Astrocyte (in vitro differentiated cells and primary cell): Measurements from ENCODE around the gene RRP9. TPM values are rescaled to one million over a fixed set of nuclear protein-coding genes. Genes with fewer than 3 reads are reported as not detected.

Source experiments
- DNase-seq: peaks from one replicate; pipeline ENCODE4 v3.0.0-alpha.2; 2010; ENCODE audit warnings: low read depth
- FAIRE-seq: peaks from 2 replicates; lab custom pipeline; 2011; peaks lifted over from hg19 to GRCh38; lab: Jason Lieb, UNC
- H2AFZ ChIP-seq: 2 replicates; pipeline ENCODE4 v1.6.0; 2012; ENCODE audit warnings: low read depth, low read length, inconsistent platforms
- H3K27ac ChIP-seq: 2 replicates; pipeline ENCODE4 v1.5.1; 2011; ENCODE audit warnings: low read depth, low read length, inconsistent platforms
- H3K27me3 ChIP-seq: 2 replicates; pipeline ENCODE4 v1.6.0; 2011; ENCODE audit warnings: low read length, inconsistent platforms; ENCODE audit not compliant: insufficient read depth
- H3K36me3 ChIP-seq: 2 replicates; pipeline ENCODE4 v1.5.1; 2011; ENCODE audit warnings: low read length, inconsistent platforms; ENCODE audit not compliant: insufficient read depth
- H3K4me1 ChIP-seq: 2 replicates; pipeline ENCODE4 v1.5.1; 2011; ENCODE audit warnings: low read length, inconsistent platforms; ENCODE audit not compliant: insufficient read depth
- H3K4me2 ChIP-seq: 2 replicates; pipeline ENCODE4 v1.6.0; 2012; ENCODE audit warnings: low read length, inconsistent platforms
- H3K4me3 ChIP-seq: 2 replicates; pipeline ENCODE4 v1.5.1; 2011; ENCODE audit warnings: low read depth, mild to moderate bottlenecking, low read length, inconsistent platforms; ENCODE audit not compliant: insufficient read depth
- H3K79me2 ChIP-seq: 2 replicates; pipeline ENCODE4 v1.6.0; 2012; ENCODE audit warnings: mild to moderate bottlenecking, low read length, inconsistent platforms; ENCODE audit not compliant: insufficient read depth
- H3K9ac ChIP-seq: 2 replicates; pipeline ENCODE4 v1.6.0; 2012; ENCODE audit warnings: mild to moderate bottlenecking, low read length, inconsistent platforms
- H3K9me3 ChIP-seq: 2 replicates; pipeline ENCODE4 v1.5.1; 2012; ENCODE audit warnings: low read depth, mild to moderate bottlenecking, low read length, inconsistent platforms; ENCODE audit not compliant: insufficient read depth
- H4K20me1 ChIP-seq: 2 replicates; pipeline ENCODE4 v1.6.0; 2012; ENCODE audit warnings: low read length, inconsistent platforms; ENCODE audit not compliant: insufficient read depth
- H3K27ac Mint-ChIP-seq: one replicate; pipeline ENCODE4 v1.8.0; 2021; ENCODE audit warnings: mild to moderate bottlenecking, mixed read lengths; ENCODE audit not compliant: unreplicated experiment
- H3K27me3 Mint-ChIP-seq: one replicate; pipeline ENCODE4 v1.8.0; 2021; ENCODE audit warnings: low read depth, mixed read lengths; ENCODE audit not compliant: unreplicated experiment
- H3K36me3 Mint-ChIP-seq: one replicate; pipeline ENCODE4 v1.8.0; 2021; ENCODE audit warnings: low read depth, mixed read lengths; ENCODE audit not compliant: unreplicated experiment
- H3K4me1 Mint-ChIP-seq: one replicate; pipeline ENCODE4 v1.8.0; 2021; ENCODE audit warnings: low read depth, mixed read lengths; ENCODE audit not compliant: unreplicated experiment
- H3K4me3 Mint-ChIP-seq: one replicate; pipeline ENCODE4 v1.8.0; 2021; ENCODE audit warnings: mild to moderate bottlenecking, moderate library complexity, mixed read lengths; ENCODE audit not compliant: unreplicated experiment
- H3K9me3 Mint-ChIP-seq: one replicate; pipeline ENCODE4 v1.8.0; 2021; ENCODE audit warnings: mild to moderate bottlenecking, mixed read lengths; ENCODE audit not compliant: unreplicated experiment
- CTCF ChIP-seq: IDR thresholded peaks from 2 replicates; pipeline ENCODE4 v1.5.1; 2011; ENCODE audit warnings: low read depth, mild to moderate bottlenecking, inconsistent platforms, low read length, moderate library complexity; ENCODE audit not compliant: insufficient read depth
- EZH2 ChIP-seq: IDR thresholded peaks from 2 replicates; pipeline ENCODE4 v1.6.1; 2012; ENCODE audit warnings: mild to moderate bottlenecking, low read length, inconsistent platforms; ENCODE audit not compliant: insufficient read depth
- total RNA-seq: library from RNA; stranded (reverse); gene quantifications from 2 replicates; pipeline ENCODE4 v1.2.1, GENCODE V29; 2021

The RRP9 gene
- total RNA-seq, 1 donor from 2014 or later = 22.9 TPM

GRCh38 chr3:51945926-51946705 lies 4.4 kb upstream of the RRP9 start:
- H3K9me3 Mint-ChIP-seq = peaks cover 3% of the 10 kb centered on the region
- peaks cover 2% of the 10 kb centered on the region for H3K27me3 ChIP-seq
- no peak overlapping the region for H3K9ac ChIP-seq
- no peak overlapping the region for H3K4me2 ChIP-seq
- H3K4me3 Mint-ChIP-seq = no peak overlapping the region
- H3K9me3 ChIP-seq = no peaks in the 10 kb centered on the region
- FAIRE-seq (no peak), DNase-seq (no peak)
- peak overlapping the region; percentile 47 for H3K27ac Mint-ChIP-seq
- no peaks in the 10 kb centered on the region for H3K4me1 Mint-ChIP-seq
- no peaks in the 10 kb centered on the region for H3K36me3 ChIP-seq
- TF ChIP-seq EZH2 (no peak), CTCF (no peak)
- no peak overlapping the region for H2AFZ ChIP-seq
- H4K20me1 ChIP-seq = no peaks in the 10 kb centered on the region
- H3K79me2 ChIP-seq = peaks cover 6% of the 10 kb centered on the region
- H3K36me3 Mint-ChIP-seq = peaks cover 10% of the 10 kb centered on the region
- H3K27me3 Mint-ChIP-seq = peaks cover 45% of the 10 kb centered on the region
- no peak overlapping the region for H3K27ac ChIP-seq
- no peak overlapping the region for H3K4me3 ChIP-seq
- H3K4me1 ChIP-seq = peaks cover 11% of the 10 kb centered on the region

GRCh38 chr3:51945031-51945840 lies 3.5 kb upstream of the RRP9 start:
- H4K20me1 ChIP-seq = peaks cover 9% of the 10 kb centered on the region
- no peaks in the 10 kb centered on the region for H3K9me3 ChIP-seq
- H3K27ac ChIP-seq = no peak overlapping the region
- no peaks in the 10 kb centered on the region for H3K36me3 ChIP-seq
- TF ChIP-seq EZH2 = no peak
- TF ChIP-seq CTCF = no peak
- H3K4me1 ChIP-seq = peaks cover 20% of the 10 kb centered on the region
- Mint-ChIP-seq H3K9me3 (peaks cover 3% of the 10 kb centered on the region), H3K4me1 (peaks cover 6% of the 10 kb centered on the region), H3K36me3 (peaks cover 10% of the 10 kb centered on the region), H3K4me3 (no peak overlapping the region), H3K27me3 (peaks cover 38% of the 10 kb centered on the region), H3K27ac (no peak overlapping the region)
- H2AFZ ChIP-seq = no peak overlapping the region
- FAIRE-seq (no peak), DNase-seq (no peak)
- no peak overlapping the region for H3K4me3 ChIP-seq
- peaks cover 14% of the 10 kb centered on the region for H3K79me2 ChIP-seq
- no peak overlapping the region for H3K4me2 ChIP-seq
- H3K27me3 ChIP-seq = peaks cover under 1% of the 10 kb centered on the region
- no peak overlapping the region for H3K9ac ChIP-seq
